ENCODE results near the gene NHS. TPM values are rescaled to one million over a fixed set of nuclear protein-coding genes. Genes with fewer than 3 reads are reported as not detected.

The NHS gene
- total RNA-seq, 4 donors from 2014 or later = 13.2 to 39.0 (median 31.5) TPM

- peaks cover 0 to 15% (median 2%) of the 10 kb centered on the region in 4 donors for H3K4me1 ChIP-seq
- H3K4me3 ChIP-seq = peak overlapping the region in 1 of 4 donors; percentile 45
- H3K9me3 ChIP-seq = no peaks in the 10 kb centered on the region
- peaks cover 0 to 17% of the 10 kb centered on the region in 2 donors for H3K27me3 ChIP-seq
- WGBS, 2 donors = 59% methylated on average over 16 of the region's 16 CpGs; no CpG with 5 or more reads in 1 of the 2 donors
- no peak for TF ChIP-seq POLR2A (IDR thresholded peaks at IDR 0.05)
- TF ChIP-seq CTCF (IDR thresholded peaks at IDR 0.05) = no peak
- TF ChIP-seq EP300 (IDR thresholded peaks at IDR 0.05) = no peak
- no peak overlapping the region for H3K27ac ChIP-seq
- no peak for DNase-seq (ENCODE audit: low spot score in 2 of 2)
- no peaks in the 10 kb centered on the region for H3K36me3 ChIP-seq
Observed at GRCh38 chrX:17656556-17656955, 281.6 kb downstream of the NHS start.

- H3K27me3 ChIP-seq = no peaks in the 10 kb centered on the region
- no peak overlapping the region for H3K27ac ChIP-seq
- WGBS, 2 donors = 93 to 94% methylated on average over 3 of the region's 3 CpGs
- H3K9me3 ChIP-seq = no peaks in the 10 kb centered on the region
- no peaks in the 10 kb centered on the region for H3K4me1 ChIP-seq
- no peaks in the 10 kb centered on the region for H3K36me3 ChIP-seq
- no peak for DNase-seq (ENCODE audit: low spot score in 2 of 2)
- no peak overlapping the region for H3K4me3 ChIP-seq
- TF ChIP-seq EP300 (IDR thresholded peaks at IDR 0.05) = no peak
- no peak for TF ChIP-seq CTCF (IDR thresholded peaks at IDR 0.05)
- no peak for TF ChIP-seq POLR2A (IDR thresholded peaks at IDR 0.05)
Observed at GRCh38 chrX:17662391-17662790, 287.4 kb downstream of the NHS start.

- Histone ChIP-seq H3K36me3 (no peaks in the 10 kb centered on the region), H3K4me3 (no peak overlapping the region), H3K27ac (no peak overlapping the region), H3K27me3 (no peaks in the 10 kb centered on the region), H3K9me3 (no peaks in the 10 kb centered on the region), H3K4me1 (no peaks in the 10 kb centered on the region)
- 56 to 92% methylated on average over 4 of the region's 4 CpGs for WGBS, 2 donors
- DNase-seq (ENCODE audit: low spot score in 2 of 2) = no peak
- TF ChIP-seq CTCF (IDR thresholded peaks at IDR 0.05) = no peak
Observed at GRCh38 chrX:17668929-17669328, 293.9 kb downstream of the NHS start.

- WGBS, 2 donors = 48 to 57% methylated on average over 2 of the region's 2 CpGs
- TF ChIP-seq EP300 (IDR thresholded peaks at IDR 0.05) (no peak), CTCF (IDR thresholded peaks at IDR 0.05) (no peak), POLR2A (IDR thresholded peaks at IDR 0.05) (no peak)
- no peaks in the 10 kb centered on the region for H3K36me3 ChIP-seq
- no peaks in the 10 kb centered on the region for H3K4me1 ChIP-seq
- H3K27me3 ChIP-seq = no peaks in the 10 kb centered on the region
- DNase-seq (ENCODE audit: low spot score in 2 of 2) = no peak
- no peak overlapping the region for H3K4me3 ChIP-seq
- H3K27ac ChIP-seq = no peak overlapping the region
- H3K9me3 ChIP-seq = no peaks in the 10 kb centered on the region
Observed at GRCh38 chrX:17669458-17669857, 294.5 kb downstream of the NHS start.

GRCh38 chrX:17669891-17670290 lies 294.9 kb downstream of the NHS start:
- no peak overlapping the region for H3K4me3 ChIP-seq
- H3K9me3 ChIP-seq = no peaks in the 10 kb centered on the region
- no peaks in the 10 kb centered on the region for H3K27me3 ChIP-seq
- H3K4me1 ChIP-seq = no peaks in the 10 kb centered on the region
- no peaks in the 10 kb centered on the region for H3K36me3 ChIP-seq
- TF ChIP-seq EP300 (IDR thresholded peaks at IDR 0.05) (no peak), CTCF (IDR thresholded peaks at IDR 0.05) (no peak)
- no peak for DNase-seq (ENCODE audit: low spot score in 2 of 2)
- 62% methylated on average over 1 of the region's 1 CpG; no CpG with 5 or more reads in 1 of the 2 donors for WGBS, 2 donors
- no peak overlapping the region for H3K27ac ChIP-seq
